ENCODE measurements around the gene SARS1. TPM values are rescaled to one million over a fixed set of nuclear protein-coding genes. Genes with fewer than 3 reads are reported as not detected.

Gene SARS1
- total RNA-seq, 1 donor from 2014 or later: 153 TPM

GRCh38 chr1:109201123-109201703, 12.5 kb upstream of the SARS1 start:
- H3K4me3 ChIP-seq (ENCODE audit: low read depth, low read length): no peak overlapping the region
- TF ChIP-seq CTCF (conservative IDR thresholded peaks at IDR 0.05; ENCODE audit: low read depth, low read length): peak; percentile 98
- DNase-seq (ENCODE audit: low read depth): no peak

GRCh38 chr1:109204484-109204883, 9.2 kb upstream of the SARS1 start:
- no peak for TF ChIP-seq CTCF (conservative IDR thresholded peaks at IDR 0.05; ENCODE audit: low read depth, low read length)
- H3K4me3 ChIP-seq (ENCODE audit: low read depth, low read length): no peak overlapping the region
- no peak for DNase-seq (ENCODE audit: low read depth)

- H3K4me3 ChIP-seq (ENCODE audit: low read depth, low read length): no peak overlapping the region
- TF ChIP-seq CTCF (conservative IDR thresholded peaks at IDR 0.05; ENCODE audit: low read depth, low read length): no peak
- DNase-seq (ENCODE audit: low read depth): no peak
Observed at GRCh38 chr1:109206339-109206738, 7.4 kb upstream of the SARS1 start.

GRCh38 chr1:109207467-109208103, 6.1 kb upstream of the SARS1 start:
- H3K4me3 ChIP-seq (ENCODE audit: low read depth, low read length): no peak overlapping the region
- TF ChIP-seq CTCF (conservative IDR thresholded peaks at IDR 0.05; ENCODE audit: low read depth, low read length): no peak
- DNase-seq (ENCODE audit: low read depth): no peak

- no peak overlapping the region for H3K4me3 ChIP-seq (ENCODE audit: low read depth, low read length)
- no peak for DNase-seq (ENCODE audit: low read depth)
- no peak for TF ChIP-seq CTCF (conservative IDR thresholded peaks at IDR 0.05; ENCODE audit: low read depth, low read length)
Observed at GRCh38 chr1:109208394-109208793, 5.3 kb upstream of the SARS1 start.

GRCh38 chr1:109208836-109209463, 4.8 kb upstream of the SARS1 start:
- no peak for TF ChIP-seq CTCF (conservative IDR thresholded peaks at IDR 0.05; ENCODE audit: low read depth, low read length)
- no peak for DNase-seq (ENCODE audit: low read depth)
- no peak overlapping the region for H3K4me3 ChIP-seq (ENCODE audit: low read depth, low read length)
